ENCODE measurements around the gene SLC6A13. TPM values are rescaled to one million over a fixed set of nuclear protein-coding genes. Genes with fewer than 3 reads are reported as not detected.

The SLC6A13 gene
- total and polyA plus RNA-seq, 8 donors, result not detected

- no peak overlapping the region for H3K27ac ChIP-seq
- no peak overlapping the region for H3K4me3 ChIP-seq
- peaks cover 0 to 28% (median 17%) of the 10 kb centered on the region in 4 donors for H3K4me1 ChIP-seq
- no peak for DNase-seq
- peaks cover 0 to 72% (median 20%) of the 10 kb centered on the region in 3 donors for H3K27me3 ChIP-seq
- H3K36me3 ChIP-seq, result no peaks in the 10 kb centered on the region
- WGBS, 5 donors, result 86 to 95% (median 92%) methylated on average over 6 of the region's 6 CpGs
- no peaks in the 10 kb centered on the region for H3K9me3 ChIP-seq
- no peak for TF ChIP-seq POLR2A (IDR thresholded peaks at IDR 0.05)
- intact Hi-C loops (cut with DNase I; ENCODE audit: low total_unique reads), result no loop called here
These were observed 47.5 kb downstream of the SLC6A13 start for GRCh38 chr12:215116-215515.

GRCh38 chr12:214003-214741, 48.5 kb downstream of the SLC6A13 start, which contains the start of gene SLC6A12:
TSS of gene SLC6A12 (minus strand) at chr12:214157. CDS start at chr12:209986, 4,171 bp downstream.
- Histone ChIP-seq H3K4me3 (peak within 1 kb of the TSS in 1 of 4 donors; percentile 13), H3K4me1 (peaks cover 0 to 28% (median 17%) of the 10 kb centered on the region in 4 donors), H3K27me3 (peaks cover 0 to 72% (median 14%) of the 10 kb centered on the region in 3 donors), H3K36me3 (no peaks in the 10 kb centered on the region), H3K9me3 (no peaks in the 10 kb centered on the region), H3K27ac (no peak within 1 kb of the TSS)
- DNase-seq, result no peak
- TF ChIP-seq CTCF (IDR thresholded peaks at IDR 0.05) (no peak), EP300 (IDR thresholded peaks at IDR 0.05) (no peak), POLR2A (IDR thresholded peaks at IDR 0.05) (no peak), POLR2AphosphoS5 (IDR thresholded peaks at IDR 0.05) (no peak)
- intact Hi-C loops (cut with DNase I; ENCODE audit: low total_unique reads), result no loop called here
- 29 to 45% (median 41%) methylated on average over 13 to 14 of the region's 14 CpGs for whole genome bisulfite sequencing, 5 donors

- Histone ChIP-seq H3K27me3 (peaks cover 0 to 73% (median 14%) of the 10 kb centered on the region in 3 donors), H3K27ac (no peak overlapping the region), H3K4me1 (peaks cover 0 to 28% (median 17%) of the 10 kb centered on the region in 4 donors), H3K9me3 (no peaks in the 10 kb centered on the region), H3K4me3 (peak overlapping the region in 1 of 4 donors; percentile 13), H3K36me3 (no peaks in the 10 kb centered on the region)
- TF ChIP-seq POLR2AphosphoS5 (IDR thresholded peaks at IDR 0.05), result no peak
- TF ChIP-seq CTCF (IDR thresholded peaks at IDR 0.05), result no peak
- no peak for TF ChIP-seq EP300 (IDR thresholded peaks at IDR 0.05)
- TF ChIP-seq POLR2A (IDR thresholded peaks at IDR 0.05), result no peak
- 34 to 42% (median 39%) methylated on average over 12 of the region's 12 CpGs for WGBS, 5 donors
- no peak for DNase-seq
- intact Hi-C loops (cut with DNase I; ENCODE audit: low total_unique reads), result no loop called here
These were observed 49.1 kb downstream of the SLC6A13 start for GRCh38 chr12:213527-213932.

GRCh38 chr12:212715-213526, 49.7 kb downstream of the SLC6A13 start:
- Histone ChIP-seq H3K27ac (no peak overlapping the region), H3K36me3 (no peaks in the 10 kb centered on the region), H3K4me3 (peak overlapping the region in 2 of 4 donors; percentile 13 to 15), H3K4me1 (peaks cover 0 to 28% (median 17%) of the 10 kb centered on the region in 4 donors), H3K9me3 (no peaks in the 10 kb centered on the region), H3K27me3 (peaks cover 0 to 73% (median 14%) of the 10 kb centered on the region in 3 donors)
- peak; percentile 46 to 69 for DNase-seq
- intact Hi-C loops (cut with DNase I; ENCODE audit: low total_unique reads), result no loop called here
- TF ChIP-seq POLR2AphosphoS5 (IDR thresholded peaks at IDR 0.05), result no peak
- WGBS, 5 donors, result 21 to 37% (median 29%) methylated on average over 21 to 22 of the region's 22 CpGs

- Histone ChIP-seq H3K4me1 (peaks cover 0 to 28% (median 17%) of the 10 kb centered on the region in 4 donors), H3K27me3 (peaks cover 0 to 76% (median 14%) of the 10 kb centered on the region in 3 donors), H3K36me3 (no peaks in the 10 kb centered on the region), H3K9me3 (no peaks in the 10 kb centered on the region), H3K27ac (peak overlapping the region in 1 of 5 donors; percentile 24), H3K4me3 (peak overlapping the region in 1 of 4 donors; percentile 15)
- 68 to 81% (median 73%) methylated on average over 8 of the region's 8 CpGs for WGBS, 5 donors
- intact Hi-C loops (cut with DNase I; ENCODE audit: low total_unique reads), result no loop called here
- DNase-seq, result no peak
- TF ChIP-seq EP300 (IDR thresholded peaks at IDR 0.05), result no peak
- no peak for TF ChIP-seq POLR2A (IDR thresholded peaks at IDR 0.05)
- no peak for TF ChIP-seq POLR2AphosphoS5 (IDR thresholded peaks at IDR 0.05)
- no peak for TF ChIP-seq CTCF (IDR thresholded peaks at IDR 0.05)
These were observed 50.3 kb downstream of the SLC6A13 start for GRCh38 chr12:212415-212714.
